ENCODE data around the gene CNBP. TPM values are rescaled to one million over a fixed set of nuclear protein-coding genes. Genes with fewer than 3 reads are reported as not detected.

CNBP gene
- total and polyA plus RNA-seq, 10 of the 15 experiments (the other 5 are each of a cell fraction or from before 2014, with no cell fraction given) = 300 to 719 (median 439) TPM

DNA sequence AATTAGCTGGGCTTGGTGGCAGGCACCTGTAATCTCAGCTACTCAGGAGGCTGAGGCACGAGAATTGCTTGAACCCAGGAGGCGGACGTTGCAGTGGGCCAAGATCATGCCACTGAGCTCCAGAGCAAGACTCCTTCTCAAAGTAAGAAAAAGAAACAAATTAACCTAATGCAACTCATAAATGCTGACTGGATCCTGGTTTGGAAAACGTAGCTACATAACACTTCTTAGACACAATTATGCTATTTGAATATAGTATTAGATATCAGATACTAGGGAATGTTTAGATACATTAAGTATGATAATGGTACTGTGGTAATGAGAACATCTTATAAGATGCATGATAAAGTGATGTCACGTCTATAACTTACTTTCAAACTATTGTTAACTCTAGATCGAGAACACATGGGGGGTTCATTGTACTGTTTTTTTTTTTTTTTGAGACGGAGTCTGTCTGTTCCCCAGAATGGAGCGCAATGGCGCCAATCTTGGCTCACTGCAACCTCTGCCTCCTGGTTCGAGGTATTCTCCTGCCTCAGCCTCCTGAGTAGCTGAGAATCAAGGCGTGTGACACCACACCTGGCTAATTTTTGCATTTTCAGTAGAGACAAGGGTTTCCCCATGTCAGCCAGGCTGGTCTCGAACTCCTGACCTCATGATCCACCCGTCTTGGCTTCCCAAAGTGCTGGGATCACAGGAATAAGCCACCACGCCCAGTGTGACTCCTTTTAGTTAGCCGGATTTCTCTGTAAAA, 16.9 kb downstream of the CNBP start:
- POLR2A ChIA-PET = interaction anchor here (0.6 kb wide), 1 partner anchor 10 kb away, joined by 3 read pairs; no protein-coding TSS in a partner anchor
- H3K9me3 ChIP-seq (replicated peaks; ENCODE audit: control insufficient read depth, insufficient read depth, low read length) = no peaks in the 10 kb centered on the region
- 95% methylated on average over 15 of the region's 15 CpGs for WGBS (ENCODE audit: insufficient coverage, insufficient replicate concordance, low lambda C conversion rate, missing lambda C conversion rate)
- RAD21 ChIA-PET (ENCODE audit: unreplicated experiment) = no interaction called here
- no peak overlapping the region for H3K4me3 ChIP-seq
- FAIRE-seq = no peak
- no peak overlapping the region for H3K27ac ChIP-seq (ENCODE audit: control insufficient read depth, insufficient read depth)
- peaks cover 3% of the 10 kb centered on the region for H3K79me2 ChIP-seq (ENCODE audit: control insufficient read depth, insufficient read depth, low read length)
- CTCF ChIA-PET = interaction anchor here (1.5 kb wide), 1 partner anchor 8 kb away, joined by 4 read pairs; no protein-coding TSS in a partner anchor
- intact Hi-C loops (cut with micrococcal nuclease; ENCODE audit: unreplicated experiment) (no loop called here), in situ Hi-C loops (cut with MboI) (no loop called here)
- DNase-seq (ENCODE audit: low read depth, low spot score) = no peak
- H3K4me2 ChIP-seq (ENCODE audit: control insufficient read depth, insufficient read depth) = no peak overlapping the region
- no peak for ATAC-seq
- H4K20me1 ChIP-seq (ENCODE audit: control insufficient read depth, insufficient read depth) = no peaks in the 10 kb centered on the region
- no peaks in the 10 kb centered on the region for H3K27me3 ChIP-seq (replicated peaks in 1 of 2; ENCODE audit: control insufficient read depth in 2 of 2, insufficient read depth in 2 of 2, low read length in 1 of 2)
- no peaks in the 10 kb centered on the region; the same call in 1 of the 2 replicates for H3K4me1 ChIP-seq (ENCODE audit: control insufficient read depth, insufficient read depth, low read length)
- TF ChIP-seq, protein P1, sequence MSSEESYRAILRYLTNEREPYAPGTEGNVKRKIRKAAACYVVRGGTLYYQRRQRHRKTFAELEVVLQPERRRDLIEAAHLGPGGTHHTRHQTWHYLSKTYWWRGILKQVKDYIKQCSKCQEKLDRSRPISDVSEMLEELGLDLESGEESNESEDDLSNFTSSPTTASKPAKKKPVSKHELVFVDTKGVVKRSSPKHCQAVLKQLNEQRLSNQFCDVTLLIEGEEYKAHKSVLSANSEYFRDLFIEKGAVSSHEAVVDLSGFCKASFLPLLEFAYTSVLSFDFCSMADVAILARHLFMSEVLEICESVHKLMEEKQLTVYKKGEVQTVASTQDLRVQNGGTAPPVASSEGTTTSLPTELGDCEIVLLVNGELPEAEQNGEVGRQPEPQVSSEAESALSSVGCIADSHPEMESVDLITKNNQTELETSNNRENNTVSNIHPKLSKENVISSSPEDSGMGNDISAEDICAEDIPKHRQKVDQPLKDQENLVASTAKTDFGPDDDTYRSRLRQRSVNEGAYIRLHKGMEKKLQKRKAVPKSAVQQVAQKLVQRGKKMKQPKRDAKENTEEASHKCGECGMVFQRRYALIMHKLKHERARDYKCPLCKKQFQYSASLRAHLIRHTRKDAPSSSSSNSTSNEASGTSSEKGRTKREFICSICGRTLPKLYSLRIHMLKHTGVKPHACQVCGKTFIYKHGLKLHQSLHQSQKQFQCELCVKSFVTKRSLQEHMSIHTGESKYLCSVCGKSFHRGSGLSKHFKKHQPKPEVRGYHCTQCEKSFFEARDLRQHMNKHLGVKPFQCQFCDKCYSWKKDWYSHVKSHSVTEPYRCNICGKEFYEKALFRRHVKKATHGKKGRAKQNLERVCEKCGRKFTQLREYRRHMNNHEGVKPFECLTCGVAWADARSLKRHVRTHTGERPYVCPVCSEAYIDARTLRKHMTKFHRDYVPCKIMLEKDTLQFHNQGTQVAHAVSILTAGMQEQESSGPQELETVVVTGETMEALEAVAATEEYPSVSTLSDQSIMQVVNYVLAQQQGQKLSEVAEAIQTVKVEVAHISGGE (CRISPR knock-in tag; IDR thresholded peaks at IDR 0.05) = no peak
- TF ChIP-seq NFYA (IDR thresholded peaks at IDR 0.05; ENCODE audit: borderline replicate concordance, low read depth, low read length) (no peak), NFIC (IDR thresholded peaks at IDR 0.05; ENCODE audit: low read depth, low read length) (no peak), LARP7 (IDR thresholded peaks at IDR 0.05) (no peak), CHD1 (IDR thresholded peaks at IDR 0.05; ENCODE audit: low read depth, low read length) (no peak), DPF2 (IDR thresholded peaks at IDR 0.05) (no peak), ZNF217 (IDR thresholded peaks at IDR 0.05) (no peak), ZNF384 (IDR thresholded peaks at IDR 0.05; ENCODE audit: borderline replicate concordance, low read depth, low read length) (no peak)
- TF ChIP-seq, protein P2, sequence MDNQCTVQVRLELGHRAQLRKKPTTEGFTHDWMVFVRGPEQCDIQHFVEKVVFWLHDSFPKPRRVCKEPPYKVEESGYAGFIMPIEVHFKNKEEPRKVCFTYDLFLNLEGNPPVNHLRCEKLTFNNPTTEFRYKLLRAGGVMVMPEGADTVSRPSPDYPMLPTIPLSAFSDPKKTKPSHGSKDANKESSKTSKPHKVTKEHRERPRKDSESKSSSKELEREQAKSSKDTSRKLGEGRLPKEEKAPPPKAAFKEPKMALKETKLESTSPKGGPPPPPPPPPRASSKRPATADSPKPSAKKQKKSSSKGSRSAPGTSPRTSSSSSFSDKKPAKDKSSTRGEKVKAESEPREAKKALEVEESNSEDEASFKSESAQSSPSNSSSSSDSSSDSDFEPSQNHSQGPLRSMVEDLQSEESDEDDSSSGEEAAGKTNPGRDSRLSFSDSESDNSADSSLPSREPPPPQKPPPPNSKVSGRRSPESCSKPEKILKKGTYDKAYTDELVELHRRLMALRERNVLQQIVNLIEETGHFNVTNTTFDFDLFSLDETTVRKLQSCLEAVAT (IDR thresholded peaks at IDR 0.05) = no peak
- TF ChIP-seq, protein P3, sequence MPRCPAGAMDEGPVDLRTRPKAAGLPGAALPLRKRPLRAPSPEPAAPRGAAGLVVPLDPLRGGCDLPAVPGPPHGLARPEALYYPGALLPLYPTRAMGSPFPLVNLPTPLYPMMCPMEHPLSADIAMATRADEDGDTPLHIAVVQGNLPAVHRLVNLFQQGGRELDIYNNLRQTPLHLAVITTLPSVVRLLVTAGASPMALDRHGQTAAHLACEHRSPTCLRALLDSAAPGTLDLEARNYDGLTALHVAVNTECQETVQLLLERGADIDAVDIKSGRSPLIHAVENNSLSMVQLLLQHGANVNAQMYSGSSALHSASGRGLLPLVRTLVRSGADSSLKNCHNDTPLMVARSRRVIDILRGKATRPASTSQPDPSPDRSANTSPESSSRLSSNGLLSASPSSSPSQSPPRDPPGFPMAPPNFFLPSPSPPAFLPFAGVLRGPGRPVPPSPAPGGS (IDR thresholded peaks at IDR 0.05; ENCODE audit: borderline replicate concordance, insufficient read depth, low read depth, low read length, poor library complexity, severe bottlenecking) = no peak
- BruUV-seq (replicated peaks) = no TSS peak
- SMC1A ChIA-PET (ENCODE audit: uncharacterized antibody, unreplicated experiment) = interaction anchor here (1.4 kb wide), 1 partner anchor 79 kb away, joined by 5 read pairs; no protein-coding TSS in a partner anchor
- H3K9ac ChIP-seq (ENCODE audit: control insufficient read depth, insufficient read depth, low read length) = no peak overlapping the region
- peaks cover 11 to 33% of the 10 kb centered on the region in 2 experiments for H3K36me3 ChIP-seq (ENCODE audit: control insufficient read depth in 2 of 2, insufficient read depth in 2 of 2, low read length in 1 of 2)
- H2AFZ ChIP-seq (ENCODE audit: control insufficient read depth, low read depth, low read length) = no peak overlapping the region

Data from GM12878 (cell line).